CD4-positive, alpha-beta T cell treated with Interleukin-4 for 1 hour (primary cell): ENCODE data around the gene NCOA1.
"Not testable (repeated sequence)": the region's sequence is repeated elsewhere in the genome, so short reads cannot be mapped to it uniquely, and the experiment has no call there.

Source experiments
- DNase-seq, 2 donors: peaks; one replicate each; pipeline ENCODE4 v3.0.0-alpha.2; 2020 to 2022

Gene NCOA1

GRCh38 chr2:24541621-24542020 is 50.6 kb downstream of the NCOA1 start:
- DNase-seq, result no peak

DNA sequence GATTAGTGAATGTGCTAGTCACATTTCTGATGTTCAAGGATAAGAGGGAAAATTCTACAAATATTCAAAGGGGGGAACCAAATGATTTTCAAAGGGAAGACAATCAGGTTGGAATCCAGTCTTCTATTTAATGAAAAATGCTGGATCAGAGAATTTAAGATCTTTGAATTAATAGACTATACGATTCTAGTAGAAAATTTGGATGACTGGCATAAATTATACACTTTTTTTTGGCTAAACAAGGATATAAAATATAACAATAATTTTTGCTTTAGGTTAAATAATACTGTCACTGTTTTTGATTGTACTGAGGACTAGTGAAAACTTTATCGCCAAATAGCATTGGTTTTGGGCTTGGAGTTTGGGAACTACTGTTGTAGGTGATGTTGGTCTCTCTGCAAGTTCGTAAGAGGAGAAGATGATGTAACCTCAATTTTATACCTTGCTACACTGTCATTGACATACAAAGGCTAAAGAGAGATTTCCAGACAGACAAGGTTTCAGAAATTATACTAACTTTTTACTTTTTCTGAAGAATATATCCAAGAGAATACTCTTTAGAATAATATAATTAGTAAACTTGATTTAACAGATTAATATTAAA is 51.3 kb downstream of the NCOA1 start:
- no peak for DNase-seq

DNA sequence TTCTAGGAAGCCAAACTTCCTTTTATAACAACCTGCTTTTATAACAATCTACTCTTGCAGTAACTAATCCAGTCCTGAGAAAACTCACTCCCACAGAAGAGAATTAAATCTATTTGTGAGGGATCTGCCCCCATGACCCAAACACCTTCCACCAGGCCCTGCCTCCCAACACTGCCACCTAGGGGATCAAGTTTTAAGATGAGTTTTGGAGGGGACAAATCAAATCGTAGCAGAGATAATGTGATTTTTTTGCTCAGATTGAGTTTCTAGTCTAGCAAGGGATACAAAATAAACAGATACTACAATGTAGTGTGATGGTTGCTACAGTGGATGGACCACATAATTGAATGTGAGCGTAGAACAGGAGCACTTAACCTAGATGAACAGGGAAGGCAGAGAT is 52.2 kb downstream of the NCOA1 start:
- DNase-seq, result peak in 1 of 2 donors; percentile 11

DNA sequence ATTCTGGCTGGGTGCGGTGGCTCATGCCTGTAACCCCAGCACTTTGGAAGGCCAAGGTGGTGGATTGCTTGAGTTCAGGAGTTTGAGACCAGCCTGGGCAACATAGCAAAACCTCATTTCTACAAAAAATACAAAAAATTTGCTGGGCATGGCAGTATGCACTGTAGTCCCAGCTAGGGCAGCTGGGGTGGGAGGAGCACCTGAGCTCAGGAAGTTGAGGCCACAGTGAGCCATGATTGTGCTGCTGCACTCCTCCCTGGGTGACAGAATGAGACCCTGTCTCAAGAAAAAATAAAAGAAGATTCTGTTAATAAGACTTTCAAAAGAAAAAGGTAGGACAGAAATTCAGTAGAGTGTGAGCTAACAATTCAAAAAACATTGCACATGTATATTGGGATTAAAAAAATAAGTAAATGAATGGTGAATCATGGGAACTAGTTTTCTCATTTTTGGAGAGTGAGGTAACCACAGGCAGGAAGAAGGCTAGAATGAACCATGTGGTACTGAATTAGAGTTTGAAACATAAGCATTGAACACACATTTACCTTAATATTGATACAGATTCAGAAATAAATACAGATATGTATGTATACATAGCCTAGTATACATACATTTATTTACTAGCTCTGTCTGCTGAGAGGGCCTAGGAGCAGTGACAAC is 53.5 kb downstream of the NCOA1 start:
- DNase-seq, result no peak

GRCh38 chr2:24546669-24547068 is 55.6 kb downstream of the NCOA1 start:
- no peak for DNase-seq

GRCh38 chr2:24548058-24548457 is 57.0 kb downstream of the NCOA1 start:
- DNase-seq, result no peak

GRCh38 chr2:24550301-24550700 is 59.2 kb downstream of the NCOA1 start:
- DNase-seq, result not testable (repeated sequence)

GRCh38 chr2:24551016-24551415 is 60.0 kb downstream of the NCOA1 start:
- no peak for DNase-seq

- DNase-seq, result no peak
These were observed 61.8 kb downstream of the NCOA1 start for GRCh38 chr2:24552836-24553235.

DNA sequence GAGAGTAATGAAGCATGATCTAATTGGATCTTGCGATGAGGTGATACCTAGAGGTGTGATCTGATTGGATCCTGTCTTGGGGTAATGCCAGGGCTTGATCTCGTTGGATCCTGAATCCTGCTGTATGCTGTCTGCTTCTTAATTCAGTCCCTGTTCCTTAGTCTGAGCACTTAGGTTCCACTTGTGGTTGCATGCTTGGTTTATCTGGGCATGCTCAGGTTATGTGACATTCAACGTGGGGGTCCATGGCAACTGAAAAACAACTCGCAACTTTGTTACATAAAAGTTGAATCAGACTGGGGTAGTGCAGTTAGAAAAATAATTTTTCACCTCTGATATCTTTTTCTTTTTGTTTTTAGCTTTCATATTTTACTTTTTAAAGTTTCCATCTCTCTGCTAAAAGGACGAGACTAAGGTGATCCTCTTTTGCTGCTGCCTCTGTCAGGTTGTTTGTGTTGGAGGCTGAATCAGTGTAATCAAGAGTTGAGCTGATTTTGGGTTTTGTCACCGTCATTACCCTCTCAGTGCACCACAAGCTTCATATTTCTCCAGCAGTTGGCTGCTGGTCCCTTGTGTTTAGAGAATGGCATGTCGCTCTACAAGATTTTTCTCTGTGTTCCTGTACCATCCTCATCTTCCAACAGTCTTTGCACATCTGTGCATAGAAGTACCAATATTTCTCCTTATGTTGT is 67.9 kb downstream of the NCOA1 start:
- no peak for DNase-seq

GRCh38 chr2:24559473-24560113 is 68.5 kb downstream of the NCOA1 start:
- DNase-seq, result no peak

- DNase-seq, result no peak
These were observed 74.5 kb downstream of the NCOA1 start for GRCh38 chr2:24565537-24565936.

GRCh38 chr2:24566209-24566608 is 75.2 kb downstream of the NCOA1 start:
- no peak for DNase-seq

- DNase-seq, result no peak
These were observed 75.6 kb downstream of the NCOA1 start for GRCh38 chr2:24566630-24567029.

DNA sequence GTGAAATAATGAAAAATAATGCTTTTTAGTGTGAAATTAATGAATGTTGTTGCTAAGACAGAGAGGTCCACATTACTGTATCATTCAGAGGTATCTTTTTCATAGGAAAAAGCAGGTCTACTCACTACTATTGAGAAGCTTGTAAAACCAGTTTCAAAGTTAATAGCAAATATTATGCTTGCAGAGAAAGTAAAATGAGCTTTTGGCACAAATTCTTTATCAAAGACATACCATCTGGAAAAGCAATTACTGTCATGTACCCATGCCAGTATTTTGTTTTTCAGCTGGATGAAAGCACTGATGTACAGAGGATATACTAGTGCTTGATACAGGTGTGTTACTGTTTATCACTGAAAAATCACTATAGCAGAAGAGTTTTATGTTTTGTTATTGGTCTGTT is 77.5 kb downstream of the NCOA1 start:
- no peak for DNase-seq

DNA sequence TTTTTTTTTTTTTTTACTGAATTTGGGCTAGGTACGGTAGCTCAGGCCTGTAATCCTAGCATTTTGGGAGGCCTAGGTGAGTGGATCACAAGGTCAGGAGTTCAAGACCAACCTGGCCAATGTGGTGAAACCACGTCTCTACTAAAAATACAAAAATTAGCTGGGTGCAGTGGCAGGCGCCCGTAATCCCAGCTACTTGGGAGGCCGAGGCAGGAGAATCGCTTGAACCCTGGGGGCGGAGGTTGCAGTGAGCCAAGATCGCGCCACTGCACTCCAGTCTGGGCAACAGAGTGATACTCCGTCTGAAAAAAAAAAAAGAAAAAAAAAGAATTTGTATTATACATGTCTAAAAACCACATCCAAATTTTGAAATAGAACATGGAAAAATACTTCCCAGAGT is 78.5 kb downstream of the NCOA1 start:
- DNase-seq, result not testable (repeated sequence)

- DNase-seq, result no peak
These were observed 79.2 kb downstream of the NCOA1 start for GRCh38 chr2:24570225-24570624.

- DNase-seq, result no peak
These were observed 80.9 kb downstream of the NCOA1 start for GRCh38 chr2:24571828-24572442.

DNA sequence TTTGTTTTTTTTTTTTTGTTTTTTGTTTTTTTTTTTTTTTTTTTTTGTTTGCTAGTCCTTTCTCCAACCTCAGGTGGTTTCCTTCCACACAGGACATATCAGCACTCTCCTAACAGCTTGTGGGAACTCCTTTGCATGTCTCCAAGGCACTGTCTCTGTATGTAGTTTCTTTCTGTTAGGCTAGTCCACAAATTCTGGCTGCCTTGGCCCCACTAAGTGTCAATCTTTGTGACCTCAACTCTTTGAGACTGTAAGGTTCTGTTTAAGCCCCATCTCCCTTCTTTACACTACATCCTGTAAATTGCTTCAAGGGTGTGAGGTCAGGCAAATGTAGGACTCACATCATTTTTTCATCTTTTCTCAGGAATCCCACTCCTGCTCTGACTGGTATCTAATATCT is 85.1 kb downstream of the NCOA1 start:
- peak in 1 of 2 donors; percentile 7 for DNase-seq

GRCh38 chr2:24576617-24577016 is 85.6 kb downstream of the NCOA1 start:
- no peak for DNase-seq

DNA sequence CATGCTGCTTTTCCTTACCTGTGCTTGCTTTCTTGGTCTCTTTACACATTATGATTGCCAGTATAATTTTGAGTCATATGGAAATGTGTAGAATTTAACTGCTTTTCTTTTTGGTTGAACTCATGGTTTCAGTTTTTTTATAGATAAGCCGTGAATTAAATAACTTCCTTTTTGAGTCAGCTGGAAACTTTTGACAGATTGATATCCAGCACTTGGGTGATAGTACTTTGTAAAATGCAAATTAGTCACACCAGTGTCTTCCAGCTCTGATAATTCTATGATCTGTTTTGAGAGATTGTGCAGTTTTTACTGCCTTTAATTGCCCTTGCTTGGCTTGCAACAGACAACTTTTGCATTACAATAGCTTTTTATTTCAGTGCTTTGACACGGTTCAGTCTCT is 86.4 kb downstream of the NCOA1 start:
- peak in 1 of 2 donors; percentile 18 for DNase-seq

GRCh38 chr2:24579053-24579803 is 88.2 kb downstream of the NCOA1 start:
- no peak for DNase-seq

GRCh38 chr2:24580561-24580960 is 89.5 kb downstream of the NCOA1 start:
- DNase-seq, result no peak
